ENCODE measurements around the gene BBS4.

DNA sequence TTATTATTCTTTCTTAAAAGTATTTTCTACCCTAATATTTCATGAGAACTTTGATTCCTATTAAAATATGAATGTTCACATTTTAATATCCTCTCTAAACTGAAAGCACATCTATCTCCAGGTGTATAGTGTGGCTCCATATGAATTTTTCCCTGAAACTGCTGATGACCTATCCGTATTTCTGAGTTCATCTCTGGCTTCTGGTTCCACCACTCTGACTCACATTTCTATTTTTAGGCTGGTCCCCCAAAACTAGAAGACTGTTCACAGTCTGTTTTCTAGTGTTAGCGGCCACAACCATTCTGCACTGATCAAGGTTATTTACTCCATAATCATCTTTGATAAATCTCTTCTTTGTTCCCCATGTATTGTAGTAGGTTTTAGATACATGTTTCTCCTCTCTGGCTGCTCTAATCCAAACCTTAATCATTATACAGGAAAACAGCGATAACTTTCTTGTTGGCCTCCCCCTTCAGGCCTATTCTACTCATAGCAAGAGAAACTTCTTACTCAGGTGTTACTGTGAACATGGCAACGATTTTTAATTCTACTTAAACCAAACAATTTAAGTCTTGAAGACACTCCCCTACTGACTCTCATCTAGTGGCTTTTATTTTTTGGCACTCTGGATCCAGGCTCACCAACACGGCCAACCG is 84.8 kb downstream of the BBS4 start:
- TF ChIP-seq, protein P1, sequence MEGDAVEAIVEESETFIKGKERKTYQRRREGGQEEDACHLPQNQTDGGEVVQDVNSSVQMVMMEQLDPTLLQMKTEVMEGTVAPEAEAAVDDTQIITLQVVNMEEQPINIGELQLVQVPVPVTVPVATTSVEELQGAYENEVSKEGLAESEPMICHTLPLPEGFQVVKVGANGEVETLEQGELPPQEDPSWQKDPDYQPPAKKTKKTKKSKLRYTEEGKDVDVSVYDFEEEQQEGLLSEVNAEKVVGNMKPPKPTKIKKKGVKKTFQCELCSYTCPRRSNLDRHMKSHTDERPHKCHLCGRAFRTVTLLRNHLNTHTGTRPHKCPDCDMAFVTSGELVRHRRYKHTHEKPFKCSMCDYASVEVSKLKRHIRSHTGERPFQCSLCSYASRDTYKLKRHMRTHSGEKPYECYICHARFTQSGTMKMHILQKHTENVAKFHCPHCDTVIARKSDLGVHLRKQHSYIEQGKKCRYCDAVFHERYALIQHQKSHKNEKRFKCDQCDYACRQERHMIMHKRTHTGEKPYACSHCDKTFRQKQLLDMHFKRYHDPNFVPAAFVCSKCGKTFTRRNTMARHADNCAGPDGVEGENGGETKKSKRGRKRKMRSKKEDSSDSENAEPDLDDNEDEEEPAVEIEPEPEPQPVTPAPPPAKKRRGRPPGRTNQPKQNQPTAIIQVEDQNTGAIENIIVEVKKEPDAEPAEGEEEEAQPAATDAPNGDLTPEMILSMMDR (IDR thresholded peaks at IDR 0.05; ENCODE audit: low read depth, low read length, poor library complexity, severe bottlenecking) = peak; percentile 38
- no peak for TF ChIP-seq EZH2phosphoT487 (IDR thresholded peaks at IDR 0.05; ENCODE audit: borderline replicate concordance, low read length)

Measured in DOHH2 (cell line).